ENCODE results near the gene GPRC5B. TPM values are rescaled to one million over a fixed set of nuclear protein-coding genes. Genes with fewer than 3 reads are reported as not detected.

GPRC5B gene
- total RNA-seq, 2 donors from 2014 or later = not detected

DNA sequence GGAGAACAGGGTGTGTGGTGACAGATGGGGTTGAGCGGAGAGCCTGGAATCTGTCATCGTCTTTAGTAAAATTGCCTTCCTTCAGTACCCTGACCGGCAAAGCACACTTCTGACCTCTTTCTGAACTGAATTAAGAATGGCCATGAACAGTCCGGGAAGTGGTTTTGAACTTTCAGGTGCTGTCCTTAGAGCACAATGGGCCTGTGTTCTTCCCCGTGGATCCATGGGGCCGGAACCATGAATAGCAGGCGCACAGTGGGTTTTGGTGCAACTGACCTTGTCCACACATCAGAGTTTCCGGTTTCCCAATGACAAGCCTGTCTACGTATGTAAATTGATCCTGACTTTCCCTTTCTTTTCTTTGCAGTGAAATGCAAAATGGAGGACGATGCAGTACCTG, 28.5 kb downstream of the GPRC5B start:
- no peak overlapping the region for H3K4me3 Mint-ChIP-seq
- H3K4me1 Mint-ChIP-seq (ENCODE audit: low read depth in 2 of 2) = no peaks in the 10 kb centered on the region
- ATAC-seq (no peak), DNase-seq (ENCODE audit: low spot score) (no peak)
- H3K27me3 Mint-ChIP-seq = peaks cover 6 to 11% of the 10 kb centered on the region in 2 donors
- H3K9me3 Mint-ChIP-seq = no peaks in the 10 kb centered on the region
- H3K27ac Mint-ChIP-seq = no peak overlapping the region
- H3K36me3 Mint-ChIP-seq = no peaks in the 10 kb centered on the region

DNA sequence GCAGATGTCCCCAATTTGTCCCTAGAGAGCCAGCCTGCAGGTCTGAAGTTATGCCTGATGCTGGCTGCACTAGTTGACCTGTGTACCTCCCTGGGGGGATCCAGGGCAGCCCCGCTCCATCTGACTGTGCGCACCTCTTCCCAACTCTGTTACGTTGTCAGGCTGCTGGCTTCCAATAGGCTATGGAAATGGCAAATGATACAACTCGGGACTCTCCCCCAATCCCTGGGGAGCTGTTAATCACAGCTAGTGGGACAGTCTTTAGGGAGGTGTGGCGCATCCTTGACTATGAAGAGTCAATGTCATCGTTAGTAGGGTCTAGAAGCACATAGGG, 30.1 kb downstream of the GPRC5B start:
- H3K4me1 Mint-ChIP-seq (ENCODE audit: low read depth in 2 of 2) = no peaks in the 10 kb centered on the region
- H3K27me3 Mint-ChIP-seq = peaks cover 11 to 12% of the 10 kb centered on the region in 2 donors
- no peak overlapping the region for H3K4me3 Mint-ChIP-seq
- no peaks in the 10 kb centered on the region for H3K9me3 Mint-ChIP-seq
- no peak for ATAC-seq
- H3K36me3 Mint-ChIP-seq = no peaks in the 10 kb centered on the region
- H3K27ac Mint-ChIP-seq = no peak overlapping the region
- DNase-seq (ENCODE audit: low spot score) = no peak

DNA sequence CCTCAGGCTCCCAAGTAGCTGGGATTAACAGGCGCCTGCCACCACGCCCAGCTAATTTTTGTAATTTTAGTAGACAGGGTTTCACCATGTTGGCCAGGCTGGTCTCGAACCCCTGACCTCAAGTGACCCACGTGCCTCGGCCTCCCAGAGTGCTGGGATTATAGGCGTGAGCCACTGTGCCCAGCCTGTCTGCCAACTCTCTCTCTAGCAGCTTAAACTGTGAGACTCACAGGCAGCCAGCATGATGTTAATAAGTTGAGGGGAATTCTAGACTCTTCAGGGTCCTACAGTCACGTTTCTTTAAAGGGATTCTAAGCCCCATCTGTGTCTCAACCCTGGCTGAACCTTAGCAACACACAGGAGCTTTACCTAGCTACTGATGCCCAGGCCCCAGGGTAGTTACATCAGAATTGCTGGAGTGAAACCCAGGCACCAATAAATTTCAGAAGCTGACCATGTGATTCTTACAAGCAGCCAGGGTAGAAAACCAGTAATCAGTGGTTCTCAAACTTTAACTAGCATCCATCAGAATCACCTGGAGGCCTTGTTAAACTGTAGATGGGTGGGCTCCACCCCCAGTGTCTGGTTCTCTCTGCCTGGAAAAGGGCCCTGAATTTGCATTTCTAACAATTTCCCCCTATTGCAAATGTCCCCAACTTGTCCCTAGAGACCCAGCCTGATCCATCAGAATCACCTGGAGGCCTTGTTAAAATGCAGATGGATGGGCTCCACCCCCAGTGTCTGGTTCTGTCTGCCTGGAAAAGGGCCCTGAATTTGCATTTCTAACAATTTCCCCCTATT, 30.7 kb downstream of the GPRC5B start:
- Mint-ChIP-seq H3K27me3 (peaks cover 11 to 12% of the 10 kb centered on the region in 2 donors), H3K4me3 (no peak overlapping the region), H3K4me1 (ENCODE audit: low read depth in 2 of 2) (no peaks in the 10 kb centered on the region), H3K36me3 (no peaks in the 10 kb centered on the region), H3K27ac (no peak overlapping the region), H3K9me3 (no peaks in the 10 kb centered on the region)
- ATAC-seq (no peak), DNase-seq (ENCODE audit: low spot score) (no peak)

DNA sequence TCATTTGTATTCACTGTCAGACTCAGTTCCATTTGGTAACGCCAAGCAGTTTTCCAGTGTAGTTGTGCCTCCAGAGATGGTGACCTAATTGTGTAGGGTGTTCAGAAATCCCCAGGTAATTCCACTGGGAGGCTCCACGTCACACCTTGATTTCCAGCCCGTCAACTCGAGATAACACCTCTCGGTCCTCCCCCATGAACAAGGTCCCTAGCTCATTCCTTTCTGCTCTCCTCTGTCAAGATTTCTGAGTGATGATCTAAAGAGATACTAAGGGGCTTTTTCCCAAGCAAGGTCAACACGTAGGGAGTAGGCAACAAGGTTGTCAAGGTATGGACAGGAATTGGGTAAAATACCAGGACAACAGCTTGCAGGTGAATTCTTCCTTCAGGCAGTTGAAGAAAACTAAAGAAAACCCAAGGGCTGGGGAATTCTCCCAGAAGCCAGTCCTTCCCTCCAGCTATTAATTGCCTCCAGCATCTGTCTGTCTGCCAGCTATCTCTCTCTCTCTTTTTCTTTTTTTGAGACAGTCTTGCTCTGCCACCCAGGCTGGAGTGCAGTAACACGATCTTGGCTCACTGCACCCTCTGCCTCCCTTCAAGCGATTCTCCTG, 31.4 kb downstream of the GPRC5B start:
- peaks cover 13 to 14% of the 10 kb centered on the region in 2 donors for H3K27me3 Mint-ChIP-seq
- no peaks in the 10 kb centered on the region for H3K36me3 Mint-ChIP-seq
- H3K9me3 Mint-ChIP-seq = no peaks in the 10 kb centered on the region
- DNase-seq (ENCODE audit: low spot score) (no peak), ATAC-seq (no peak)
- H3K27ac Mint-ChIP-seq = no peak overlapping the region
- H3K4me1 Mint-ChIP-seq (ENCODE audit: low read depth in 2 of 2) = no peaks in the 10 kb centered on the region
- no peak overlapping the region for H3K4me3 Mint-ChIP-seq

DNA sequence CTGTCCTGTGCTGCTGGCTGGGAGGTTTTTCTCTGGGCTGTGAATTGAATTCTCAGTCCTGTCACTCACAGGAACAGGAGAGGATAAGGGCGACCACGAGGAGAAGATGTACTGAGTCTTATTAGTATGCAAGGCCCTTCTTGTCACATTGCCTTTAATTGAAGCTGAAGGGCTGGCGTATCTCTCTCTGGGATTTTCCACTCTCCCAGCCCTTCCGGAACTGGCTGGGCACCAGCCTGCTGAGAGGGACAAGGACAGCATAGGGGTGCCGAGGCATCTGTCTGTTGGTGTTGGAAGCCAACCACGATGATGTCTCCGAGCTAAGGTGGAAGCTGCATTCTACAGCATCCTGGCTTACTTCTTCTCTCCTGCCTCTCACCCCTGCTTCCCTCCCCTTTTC, 33.2 kb downstream of the GPRC5B start:
- ATAC-seq = no peak
- H3K27ac Mint-ChIP-seq = no peak overlapping the region
- no peak for DNase-seq (ENCODE audit: low spot score)
- H3K4me1 Mint-ChIP-seq (ENCODE audit: low read depth in 2 of 2) = no peaks in the 10 kb centered on the region
- no peaks in the 10 kb centered on the region for H3K9me3 Mint-ChIP-seq
- no peak overlapping the region for H3K4me3 Mint-ChIP-seq
- H3K36me3 Mint-ChIP-seq = no peaks in the 10 kb centered on the region
- H3K27me3 Mint-ChIP-seq = peaks cover 16 to 27% of the 10 kb centered on the region in 2 donors

DNA sequence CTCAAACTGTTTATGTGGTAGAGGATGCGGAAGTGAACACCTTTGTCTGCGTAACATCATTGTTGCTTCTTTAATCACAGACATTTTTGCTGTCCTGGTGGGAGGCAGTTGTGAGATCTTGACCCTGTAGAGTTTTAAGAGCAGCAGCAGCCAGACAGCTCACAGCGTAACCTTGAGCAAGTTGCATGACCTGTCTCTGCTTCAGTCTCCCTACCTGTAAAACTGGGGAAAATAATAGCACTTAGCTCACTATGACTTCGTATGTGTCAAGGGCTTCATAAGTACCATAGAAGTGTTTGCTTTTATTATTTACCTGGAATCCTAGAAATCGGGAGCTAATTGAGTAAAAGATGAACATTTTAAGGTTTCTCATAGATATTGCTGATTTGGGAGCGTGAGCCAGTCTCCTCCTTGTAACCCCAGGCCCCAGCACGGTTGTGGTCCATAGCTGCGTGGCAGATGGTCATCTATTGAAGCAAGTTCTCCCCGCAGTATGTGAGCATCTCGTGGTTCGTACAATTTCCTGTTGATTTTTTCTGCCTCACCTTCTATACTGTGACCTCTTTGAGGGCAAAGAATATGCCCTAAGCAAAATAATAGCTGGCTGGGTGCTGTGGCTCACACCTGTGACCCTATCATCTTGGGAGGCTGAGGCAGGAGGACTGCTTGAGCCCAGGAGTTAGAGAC, 34.4 kb downstream of the GPRC5B start:
- peaks cover 16 to 24% of the 10 kb centered on the region in 2 donors for H3K27me3 Mint-ChIP-seq
- no peak overlapping the region for H3K4me3 Mint-ChIP-seq
- H3K4me1 Mint-ChIP-seq (ENCODE audit: low read depth in 2 of 2) = no peaks in the 10 kb centered on the region
- no peak for ATAC-seq
- no peak overlapping the region for H3K27ac Mint-ChIP-seq
- H3K9me3 Mint-ChIP-seq = no peaks in the 10 kb centered on the region
- no peak for DNase-seq (ENCODE audit: low spot score)
- H3K36me3 Mint-ChIP-seq = no peaks in the 10 kb centered on the region

DNA sequence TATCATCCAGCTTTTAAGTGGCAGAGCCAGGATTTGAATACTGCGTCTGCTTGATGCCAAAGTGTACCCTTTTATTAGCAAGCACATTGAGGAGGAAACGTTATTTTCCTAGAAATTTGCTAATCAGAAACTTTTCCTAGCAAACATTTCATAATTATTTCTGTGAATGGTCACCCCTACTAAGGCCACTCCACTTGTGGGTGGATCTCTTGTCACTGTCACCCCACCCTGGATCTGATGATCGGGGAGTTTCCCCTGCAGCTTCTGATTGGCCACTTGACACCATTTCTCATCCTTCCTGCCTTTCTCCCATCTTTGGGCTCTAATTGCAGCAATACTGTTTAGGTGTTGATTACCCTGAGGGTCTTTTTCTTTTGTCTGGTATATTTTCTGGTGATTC, 35.9 kb downstream of the GPRC5B start:
- Mint-ChIP-seq H3K4me3 (no peak overlapping the region), H3K36me3 (no peaks in the 10 kb centered on the region), H3K4me1 (ENCODE audit: low read depth in 2 of 2) (no peaks in the 10 kb centered on the region), H3K27me3 (peaks cover 16 to 24% of the 10 kb centered on the region in 2 donors), H3K27ac (no peak overlapping the region), H3K9me3 (no peaks in the 10 kb centered on the region)
- ATAC-seq (no peak), DNase-seq (ENCODE audit: low spot score) (no peak)

DNA sequence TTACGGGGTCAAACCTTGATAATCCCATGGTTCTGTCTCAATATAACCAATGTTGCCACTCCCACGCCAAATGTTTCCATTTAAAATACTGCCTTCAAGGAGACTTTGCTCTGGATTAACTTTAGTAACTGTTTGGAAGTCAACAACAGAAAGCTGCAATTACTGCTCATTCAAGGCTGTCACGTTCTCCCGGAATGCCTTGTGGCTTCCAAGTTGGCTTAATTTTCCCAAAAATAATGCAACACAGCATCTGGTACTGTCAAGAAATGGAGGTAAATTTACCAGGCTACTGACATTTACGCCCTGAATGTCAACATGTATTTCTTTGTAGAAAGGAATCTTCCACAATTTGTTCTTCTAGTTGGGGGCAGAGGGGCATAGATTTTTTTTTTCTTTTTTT, 38.2 kb downstream of the GPRC5B start:
- ATAC-seq (no peak), DNase-seq (ENCODE audit: low spot score) (no peak)
- Mint-ChIP-seq H3K27me3 (peaks cover 13 to 19% of the 10 kb centered on the region in 2 donors), H3K4me1 (ENCODE audit: low read depth in 2 of 2) (no peaks in the 10 kb centered on the region), H3K27ac (no peak overlapping the region), H3K9me3 (no peaks in the 10 kb centered on the region), H3K36me3 (no peaks in the 10 kb centered on the region), H3K4me3 (no peak overlapping the region)

DNA sequence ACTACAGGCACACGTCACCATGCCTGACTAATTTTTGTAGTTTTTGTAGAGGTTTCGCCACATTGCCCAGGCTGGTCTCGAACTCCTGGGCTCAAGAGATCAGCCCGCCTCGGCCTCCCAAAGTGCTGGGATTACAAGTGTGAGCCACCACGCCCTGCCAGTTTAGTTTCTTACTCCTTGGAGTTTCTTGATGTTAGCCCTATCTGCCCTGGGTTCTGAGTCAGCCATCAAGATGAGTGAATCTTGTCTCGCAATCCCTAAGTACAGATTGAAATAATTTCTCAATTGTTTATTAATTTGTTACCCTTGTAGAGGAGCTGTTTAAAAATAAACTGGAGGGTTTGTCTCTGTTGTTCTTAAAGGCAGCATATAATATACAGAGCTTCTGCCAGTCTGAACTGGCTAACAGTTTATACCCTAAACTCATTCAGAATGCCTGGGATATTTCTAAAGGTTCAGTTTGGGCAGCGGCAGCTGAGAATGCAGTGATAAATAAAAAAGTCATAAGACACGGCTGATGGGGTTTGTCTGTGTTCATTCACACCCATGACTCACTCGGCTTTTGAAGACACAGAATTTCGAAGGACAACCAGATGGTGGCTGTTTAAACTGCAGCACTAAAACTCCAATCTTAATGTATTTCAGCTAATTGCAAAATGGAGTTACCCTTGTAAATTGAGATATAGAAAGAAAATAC, 39.6 kb downstream of the GPRC5B start:
- no peak overlapping the region for H3K4me3 Mint-ChIP-seq
- ATAC-seq (no peak), DNase-seq (ENCODE audit: low spot score) (no peak)
- H3K9me3 Mint-ChIP-seq = no peaks in the 10 kb centered on the region
- no peaks in the 10 kb centered on the region for H3K4me1 Mint-ChIP-seq (ENCODE audit: low read depth in 2 of 2)
- H3K27me3 Mint-ChIP-seq = peaks cover 19 to 24% of the 10 kb centered on the region in 2 donors
- H3K36me3 Mint-ChIP-seq = no peaks in the 10 kb centered on the region
- no peak overlapping the region for H3K27ac Mint-ChIP-seq

DNA sequence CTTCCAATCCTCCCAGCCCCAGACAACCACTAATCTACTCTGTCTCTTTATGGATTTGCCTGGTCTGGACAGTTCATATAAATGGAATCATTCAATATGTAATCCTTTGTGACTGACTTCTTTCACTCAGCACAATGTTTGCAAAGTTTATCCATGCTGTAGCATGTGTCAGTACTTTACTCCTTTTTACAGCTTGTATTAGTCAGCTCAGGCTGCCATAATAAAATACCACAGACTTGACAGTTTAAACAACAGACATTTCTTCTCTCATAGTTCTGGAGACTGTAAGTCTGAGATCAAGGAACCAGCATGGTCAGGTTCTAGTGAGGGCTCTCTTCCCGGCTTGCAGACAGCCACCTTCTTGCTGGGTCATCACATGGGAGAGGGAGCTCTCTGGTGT, 41.3 kb downstream of the GPRC5B start:
- H3K36me3 Mint-ChIP-seq = no peaks in the 10 kb centered on the region
- H3K27me3 Mint-ChIP-seq = peaks cover 16 to 23% of the 10 kb centered on the region in 2 donors
- H3K4me3 Mint-ChIP-seq = no peak overlapping the region
- H3K4me1 Mint-ChIP-seq (ENCODE audit: low read depth in 2 of 2) = no peaks in the 10 kb centered on the region
- DNase-seq (ENCODE audit: low spot score) (no peak), ATAC-seq (no peak)
- no peak overlapping the region for H3K27ac Mint-ChIP-seq
- no peaks in the 10 kb centered on the region for H3K9me3 Mint-ChIP-seq

DNA sequence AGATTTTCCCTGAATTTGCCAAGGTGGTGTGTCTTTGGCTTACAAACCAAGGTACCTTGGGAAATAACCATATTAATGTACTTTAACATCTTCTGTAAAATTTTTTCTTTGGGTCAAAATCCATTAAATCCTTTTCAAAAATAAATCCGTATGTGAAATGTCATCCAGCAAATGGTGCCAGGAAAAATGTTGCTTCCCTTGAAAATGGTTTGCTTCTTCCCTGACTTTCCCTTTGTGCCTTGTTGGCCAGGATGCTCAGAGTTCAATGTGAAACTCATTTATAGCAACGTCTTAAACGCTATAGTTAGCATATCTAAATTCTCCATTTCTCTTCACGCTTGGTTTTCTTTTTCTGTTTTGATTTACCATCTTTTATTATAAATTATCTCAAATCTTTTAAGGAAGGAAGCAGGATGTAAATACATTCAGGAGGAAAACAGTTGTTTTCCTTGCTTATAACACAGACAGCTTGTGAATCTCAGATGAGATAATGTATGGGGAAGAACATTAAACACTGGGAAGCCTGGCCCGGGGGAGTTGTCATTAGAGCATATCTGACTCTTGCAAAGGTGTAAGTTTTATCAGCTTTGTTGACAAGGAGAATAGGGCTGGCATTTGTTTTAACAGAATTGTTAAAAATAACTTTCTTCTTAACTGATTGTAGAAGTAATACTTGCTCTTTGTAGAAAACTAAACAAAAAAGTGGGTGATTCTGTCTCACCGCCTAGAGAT, 42.1 kb downstream of the GPRC5B start:
- no peak for ATAC-seq
- Mint-ChIP-seq H3K4me3 (no peak overlapping the region), H3K27ac (no peak overlapping the region), H3K4me1 (ENCODE audit: low read depth in 2 of 2) (no peaks in the 10 kb centered on the region), H3K36me3 (no peaks in the 10 kb centered on the region), H3K27me3 (peaks cover 14 to 23% of the 10 kb centered on the region in 2 donors), H3K9me3 (no peaks in the 10 kb centered on the region)
- DNase-seq (ENCODE audit: low spot score) = no peak

DNA sequence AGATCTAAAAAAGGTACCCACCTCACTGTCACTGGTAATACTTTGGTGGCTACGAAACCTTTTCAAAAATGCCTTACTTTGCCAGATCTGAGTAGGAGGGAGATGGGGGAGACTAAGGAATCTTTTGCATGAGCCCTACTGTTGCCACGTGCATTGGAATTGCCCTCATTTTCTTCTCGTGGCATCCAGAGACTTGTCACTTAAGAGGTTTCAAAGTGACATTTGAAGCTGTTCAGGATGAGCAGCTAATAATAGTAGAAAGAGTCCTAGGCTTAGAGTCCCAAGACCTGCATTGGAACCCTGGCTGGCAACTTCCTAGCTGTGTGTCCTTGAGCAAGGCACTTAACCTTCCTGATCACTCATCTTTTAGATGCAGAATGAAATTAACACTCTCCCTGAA, 43.5 kb downstream of the GPRC5B start:
- Mint-ChIP-seq H3K4me3 (no peak overlapping the region), H3K4me1 (ENCODE audit: low read depth in 2 of 2) (no peaks in the 10 kb centered on the region), H3K27ac (no peak overlapping the region), H3K36me3 (no peaks in the 10 kb centered on the region), H3K27me3 (peaks cover 11 to 13% of the 10 kb centered on the region in 2 donors), H3K9me3 (no peaks in the 10 kb centered on the region)
- no peak for DNase-seq (ENCODE audit: low spot score)
- ATAC-seq = no peak

DNA sequence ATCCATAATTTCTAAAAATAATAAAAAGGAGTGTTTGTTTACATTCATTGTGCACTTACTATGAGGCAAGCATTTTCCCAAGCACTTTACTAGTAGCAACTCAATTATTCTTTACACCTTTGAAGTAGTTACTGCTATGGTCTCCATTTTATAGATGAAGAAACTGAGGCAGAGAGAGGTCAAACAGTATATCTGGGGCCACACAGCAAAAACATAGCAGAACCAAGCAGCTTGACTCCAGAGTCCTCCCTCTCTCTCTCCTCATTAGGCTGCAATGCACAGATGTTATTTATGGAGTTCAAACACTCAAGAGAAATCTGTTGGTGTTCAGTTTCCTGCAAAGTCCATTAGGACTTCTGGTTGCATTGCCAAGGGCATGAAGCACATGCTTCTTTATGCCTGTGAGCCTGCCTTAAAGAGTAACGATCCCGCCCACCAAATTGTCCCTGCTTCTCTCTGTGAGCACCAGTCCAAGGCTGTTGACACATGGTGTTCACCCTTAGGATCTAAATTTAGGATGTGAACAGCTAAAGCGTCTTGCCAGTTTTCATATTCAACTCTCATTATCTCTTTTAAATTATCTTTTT, 44.0 kb downstream of the GPRC5B start:
- ATAC-seq (no peak), DNase-seq (ENCODE audit: low spot score) (no peak)
- Mint-ChIP-seq H3K9me3 (no peaks in the 10 kb centered on the region), H3K27me3 (peaks cover 11 to 13% of the 10 kb centered on the region in 2 donors), H3K36me3 (no peaks in the 10 kb centered on the region), H3K4me1 (ENCODE audit: low read depth in 2 of 2) (no peaks in the 10 kb centered on the region), H3K4me3 (no peak overlapping the region), H3K27ac (no peak overlapping the region)
